GM18867 (cell line): ENCODE data around the gene RFX1.

ENCODE experiments used
- ATAC-seq: cut with Tn5 transposase; IDR thresholded peaks from one replicate; pipeline ENCODE4 v1.9.1; 2021; ENCODE audit warnings: mild to moderate bottlenecking, moderate library complexity; ENCODE audit not compliant: unreplicated experiment

RFX1 gene

DNA sequence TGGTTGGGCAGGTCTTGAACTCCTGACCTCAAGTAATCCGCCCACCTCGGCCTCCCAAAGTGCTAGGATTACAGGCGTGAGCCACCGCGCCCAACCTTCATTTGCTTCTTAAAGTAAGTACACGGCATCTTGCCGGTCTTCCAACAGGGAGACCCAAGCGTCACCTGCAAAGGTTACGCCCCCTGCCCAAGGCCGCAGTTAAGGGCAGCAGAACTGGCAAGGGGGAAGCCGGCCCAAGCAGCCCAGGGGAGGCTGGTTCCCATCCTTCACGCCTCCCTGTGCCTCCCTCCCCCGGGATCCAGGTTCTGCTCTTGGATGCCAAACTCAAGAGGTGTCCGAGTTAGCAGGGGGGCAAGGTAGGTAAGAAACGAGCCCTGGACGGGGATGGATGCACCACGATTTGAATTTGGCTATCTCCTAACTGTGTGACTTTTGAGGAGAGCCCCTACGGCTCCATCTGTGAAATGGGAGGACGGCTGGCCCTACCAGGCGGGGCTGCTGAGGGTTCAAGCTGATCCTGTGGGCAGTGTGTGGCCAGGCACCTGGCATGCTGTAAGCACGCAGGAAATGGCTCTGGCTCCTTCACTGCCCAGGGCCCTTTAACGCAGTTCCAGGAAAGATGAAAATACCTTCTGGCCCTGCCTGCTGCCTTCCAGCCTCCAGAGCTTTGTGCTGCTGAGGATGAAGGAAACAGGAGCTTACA, 9.0 kb downstream of the RFX1 start:
- ATAC-seq = no peak

DNA sequence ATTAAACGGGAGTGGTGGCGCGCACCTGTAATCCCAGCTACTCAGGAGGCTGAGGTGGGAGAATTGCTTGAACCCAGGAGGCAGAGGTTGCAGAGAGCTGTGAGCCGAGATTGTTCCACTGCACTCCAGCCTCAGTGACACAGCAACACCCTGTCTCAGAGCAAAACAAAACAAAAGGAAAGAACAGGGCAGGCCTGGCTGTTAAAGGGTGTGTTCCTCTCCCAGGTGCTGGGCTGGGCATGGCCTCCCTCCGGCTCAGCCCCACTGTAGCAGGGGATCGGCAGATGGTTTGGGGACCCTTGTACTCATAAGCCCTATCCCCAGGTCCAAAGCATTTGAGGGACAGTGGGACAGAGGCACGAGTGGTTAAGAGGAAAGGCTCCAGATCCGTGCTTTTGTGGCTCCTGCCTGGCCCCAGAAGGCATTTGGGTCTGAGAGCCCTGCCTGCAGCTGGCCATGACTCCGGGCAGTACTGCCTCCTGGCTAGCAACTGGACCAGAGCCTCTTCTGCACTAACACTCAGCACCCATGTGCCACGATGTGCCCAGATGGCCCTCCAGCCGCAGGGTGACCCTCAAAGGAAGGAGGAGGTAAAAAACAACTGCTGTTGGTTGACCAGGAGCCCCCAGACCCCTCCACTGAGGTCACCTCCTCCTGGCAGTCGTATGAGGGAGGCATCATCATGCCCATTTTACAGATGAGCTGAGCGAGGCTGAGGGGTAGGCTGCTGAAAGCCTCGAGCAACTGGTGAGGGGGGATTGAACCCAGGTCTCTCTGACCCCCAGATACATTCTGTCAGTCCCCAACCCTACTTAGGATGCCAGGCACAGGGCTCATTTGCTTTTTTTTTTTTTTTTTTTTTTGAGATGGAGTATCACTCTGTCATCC, 10.0 kb downstream of the RFX1 start:
- no peak for ATAC-seq

- ATAC-seq = no peak
These were observed 10.9 kb downstream of the RFX1 start for GRCh38 chr19:13995017-13995728.

DNA sequence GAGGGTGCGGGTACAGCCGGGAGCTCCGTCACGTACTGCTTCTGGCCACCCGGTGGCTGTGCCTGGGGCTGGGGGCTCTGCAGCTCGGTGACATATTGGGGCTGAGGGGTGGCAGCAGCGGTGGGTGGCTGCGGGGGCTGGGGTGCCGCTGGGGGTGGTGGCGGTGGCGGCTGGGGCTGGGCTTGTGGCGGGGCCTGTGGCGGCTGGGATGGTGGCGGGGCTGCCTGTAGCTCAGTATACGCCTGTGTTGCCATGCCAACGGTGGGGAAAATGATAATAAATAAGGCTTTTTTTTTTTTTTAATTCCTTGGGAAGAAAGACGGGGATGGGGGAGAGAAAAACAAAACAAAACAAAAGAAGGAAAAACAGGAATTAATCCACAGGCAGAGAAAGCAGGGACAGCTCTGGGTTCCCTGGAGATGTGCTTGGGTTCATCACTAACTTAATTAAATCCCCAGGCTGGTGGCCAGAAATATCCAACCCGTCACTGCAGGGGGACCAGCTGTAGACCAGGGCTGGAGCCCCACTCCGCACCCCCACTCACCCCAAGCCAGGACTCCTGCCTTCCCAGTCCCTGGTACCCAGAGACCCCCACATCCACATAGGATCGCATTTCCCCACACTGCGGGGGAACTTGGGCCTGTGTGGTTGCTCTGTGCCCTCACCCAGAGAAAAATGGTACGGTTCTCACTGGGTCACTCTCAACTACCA, 12.4 kb downstream of the RFX1 start:
- ATAC-seq = no peak

DNA sequence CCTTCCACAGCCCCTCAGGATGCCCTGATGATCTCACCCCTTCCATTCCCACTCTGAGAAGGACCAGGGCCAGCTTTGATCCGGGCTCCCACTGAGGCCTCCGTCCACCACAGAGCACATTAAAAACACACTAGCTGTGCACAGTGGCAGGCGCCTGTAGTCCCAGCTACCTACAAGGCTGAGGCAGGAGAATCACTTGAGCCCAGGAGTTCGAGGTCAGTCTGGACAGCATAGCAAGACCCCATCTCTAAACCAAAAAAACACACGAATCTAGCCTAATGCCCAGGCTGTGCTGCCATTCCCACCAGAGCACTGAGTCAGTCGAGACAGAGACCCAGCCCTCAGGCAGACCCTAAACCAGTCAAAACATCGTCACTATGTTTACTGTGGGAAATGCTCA, 14.1 kb downstream of the RFX1 start:
- no peak for ATAC-seq

- no peak for ATAC-seq
These were observed 16.0 kb downstream of the RFX1 start for GRCh38 chr19:13990085-13990484.

GRCh38 chr19:13989487-13989886, 16.6 kb downstream of the RFX1 start:
- no peak for ATAC-seq

- no peak for ATAC-seq
These were observed 18.8 kb downstream of the RFX1 start for GRCh38 chr19:13987101-13987890.

DNA sequence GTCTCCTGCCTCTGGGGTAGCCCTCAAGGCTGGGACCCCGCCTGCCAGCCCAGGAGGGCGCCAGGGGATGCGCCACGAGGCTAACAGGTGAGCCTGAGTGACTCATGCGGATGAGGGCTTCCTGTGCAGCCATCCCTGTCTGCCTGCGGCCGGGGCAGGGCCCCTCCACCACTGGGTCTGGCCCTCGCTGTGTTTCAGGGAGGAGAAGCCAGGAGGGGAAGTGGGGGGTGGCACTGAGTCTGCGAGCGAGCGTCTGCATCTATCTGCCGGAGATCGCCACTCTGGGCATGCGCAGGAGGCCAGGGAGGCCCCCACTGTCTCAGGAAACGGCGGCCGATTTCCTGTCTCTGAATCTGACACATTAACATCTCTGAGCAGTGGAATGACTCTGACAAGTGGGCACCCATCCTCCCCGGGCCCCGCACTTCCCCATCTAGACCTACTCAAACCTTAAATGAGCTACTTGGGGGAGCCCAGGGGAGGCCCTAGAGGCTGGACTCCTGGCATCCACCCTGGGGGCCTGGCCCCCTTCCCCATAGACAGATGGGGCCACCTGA, 19.7 kb downstream of the RFX1 start:
- ATAC-seq = peak; percentile 77

DNA sequence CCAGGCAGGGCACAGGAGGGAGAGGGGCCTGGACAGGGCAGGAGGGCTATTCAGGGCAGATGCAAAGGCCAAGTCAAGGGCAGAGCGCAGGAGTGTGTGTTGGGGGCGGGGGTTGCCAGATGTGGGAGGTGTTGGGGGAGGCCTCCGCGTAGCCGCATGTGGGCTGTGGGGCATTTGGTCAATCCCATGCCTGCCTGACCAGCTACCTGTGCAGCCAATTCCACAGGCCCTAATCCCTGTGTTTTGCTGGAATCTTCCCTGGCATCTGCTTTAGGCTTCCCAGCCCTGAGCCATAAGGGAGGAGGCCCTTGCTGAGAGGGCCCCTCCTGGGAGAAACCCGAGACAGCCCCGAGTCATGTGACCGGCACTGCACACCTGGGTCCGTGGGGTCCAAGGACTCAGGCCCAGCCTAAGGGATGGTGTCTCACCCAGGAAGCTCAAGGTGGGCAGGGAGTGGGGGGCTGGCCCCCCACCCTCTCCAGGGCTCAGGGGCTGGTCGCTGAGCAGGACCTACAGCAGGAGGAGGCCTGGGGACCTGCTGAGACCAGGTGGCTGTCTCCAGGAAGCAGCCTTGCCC, 20.3 kb downstream of the RFX1 start:
- peak; percentile 25 for ATAC-seq

DNA sequence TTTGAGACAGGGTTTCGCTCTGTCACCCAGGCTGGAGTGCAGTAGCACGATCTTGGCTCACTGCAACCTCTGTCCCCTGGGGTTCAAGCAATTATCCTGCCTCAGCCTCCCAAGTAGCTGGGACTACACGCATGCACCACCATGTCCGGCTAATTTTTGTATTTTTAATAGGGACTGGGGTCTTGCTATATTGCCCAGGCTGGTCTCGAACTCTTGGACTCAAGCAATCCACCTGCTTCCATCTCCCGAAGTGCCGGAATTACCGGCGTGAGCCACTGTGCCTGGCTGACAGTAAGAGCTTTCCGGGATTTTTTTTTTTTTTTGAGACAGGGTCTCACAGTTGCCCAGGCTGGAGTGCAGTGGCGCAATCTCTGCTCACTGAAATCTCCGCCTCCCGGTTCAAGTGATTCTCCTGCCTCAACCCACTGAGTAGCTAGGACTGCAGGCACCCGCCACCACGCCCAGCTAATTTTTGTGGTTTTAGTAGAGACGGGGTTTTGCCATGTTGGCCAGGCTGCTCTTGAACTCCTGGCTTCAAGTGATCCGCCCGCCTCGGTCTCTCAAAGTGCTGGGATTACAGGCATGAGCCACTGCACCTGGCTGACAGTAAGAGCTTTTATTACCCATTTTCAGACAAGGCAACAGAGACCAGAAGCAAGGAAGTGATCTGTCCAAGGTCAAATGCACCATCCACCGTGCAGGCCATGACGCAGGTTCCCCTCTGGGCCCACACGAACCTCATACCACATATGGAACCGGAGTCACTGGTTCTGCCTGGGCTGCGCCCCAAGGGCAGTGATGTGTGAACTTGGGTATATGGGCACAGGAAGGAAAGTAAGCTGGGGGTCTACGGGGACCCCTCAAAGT, 21.0 kb downstream of the RFX1 start:
- ATAC-seq = no peak

DNA sequence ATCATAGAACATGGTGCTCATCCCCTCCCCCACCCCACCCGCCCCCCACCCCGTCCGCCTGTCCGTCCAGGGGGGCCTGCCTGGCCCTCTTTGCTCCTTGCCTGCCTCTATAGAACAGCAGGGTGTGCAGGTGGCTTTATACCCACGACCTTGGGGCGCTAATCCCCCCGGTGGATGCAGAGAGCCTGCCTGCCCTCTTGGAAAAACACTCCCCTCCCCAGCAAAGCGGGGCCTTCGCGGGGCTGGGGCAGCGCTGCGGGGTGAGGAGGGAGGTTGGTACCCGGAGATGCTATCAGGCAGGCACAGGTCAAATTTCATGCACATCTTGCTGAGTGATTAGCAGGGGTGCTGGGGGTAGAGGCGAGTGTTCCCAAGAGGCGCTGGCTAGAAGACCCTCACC, 21.9 kb downstream of the RFX1 start:
- no peak for ATAC-seq

GRCh38 chr19:13983213-13983889, 22.8 kb downstream of the RFX1 start:
- ATAC-seq = no peak

DNA sequence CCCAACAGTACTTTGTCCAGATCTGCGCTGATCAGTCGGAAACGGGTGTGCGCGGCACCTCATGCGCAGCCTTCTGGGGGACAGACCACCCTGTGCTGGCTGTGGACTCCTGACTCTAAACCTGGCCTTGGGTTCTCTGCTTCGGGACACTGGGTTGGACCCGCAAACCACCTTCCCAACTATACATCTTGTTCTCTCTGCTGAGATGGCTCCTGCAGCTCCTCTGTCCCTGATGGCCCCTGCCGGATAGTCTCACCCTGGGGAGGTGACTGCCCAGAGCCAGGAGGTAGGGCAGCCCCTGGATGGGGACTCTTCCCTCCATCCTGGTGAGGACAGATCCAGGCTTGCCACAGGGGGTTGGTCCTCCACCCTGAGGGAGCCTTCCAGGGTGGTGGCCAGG, 23.3 kb downstream of the RFX1 start:
- ATAC-seq = no peak

GRCh38 chr19:13981988-13982501, 24.1 kb downstream of the RFX1 start:
- no peak for ATAC-seq

- ATAC-seq = no peak
These were observed 24.7 kb downstream of the RFX1 start for GRCh38 chr19:13981467-13981866.

- ATAC-seq = no peak
These were observed 25.1 kb downstream of the RFX1 start for GRCh38 chr19:13981021-13981420.

- ATAC-seq = no peak
These were observed 25.8 kb downstream of the RFX1 start for GRCh38 chr19:13980340-13980739.
